H9 (cell line): ENCODE data around the gene FOXJ3. TPM values are rescaled to one million over a fixed set of nuclear protein-coding genes. Genes with fewer than 3 reads are reported as not detected.
A peak's percentile ranks its signal among the peaks of the same experiment; 100 is the strongest.

ENCODE experiments used
- DNase-seq: peaks from one replicate; pipeline ENCODE4 v3.0.0-alpha.2; 2017
- H2AFZ ChIP-seq: one replicate; pipeline ENCODE4 v1.6.1; 2013; ENCODE audit warnings: mild to moderate bottlenecking, low read length, control low read depth, moderate library complexity
- H2AK5ac ChIP-seq: 2 replicates; pipeline ENCODE4 v1.6.1; 2013; ENCODE audit warnings: low read length, control low read depth, mixed read lengths; ENCODE audit not compliant: insufficient read length
- H2BK120ac ChIP-seq: one replicate; pipeline ENCODE4 v1.6.1; 2013; ENCODE audit warnings: low read depth, mild to moderate bottlenecking, low read length, control low read depth, inconsistent platforms; ENCODE audit not compliant: poor library complexity, severe bottlenecking
- H2BK12ac ChIP-seq: 2 replicates; pipeline ENCODE4 v1.6.1; 2013; ENCODE audit warnings: low read length, control low read depth, mixed read lengths, low read depth; ENCODE audit not compliant: insufficient read length
- H2BK15ac ChIP-seq: 2 replicates; pipeline ENCODE4 v1.6.1; 2013; ENCODE audit warnings: low read depth, low read length, control low read depth
- H2BK20ac ChIP-seq: one replicate; pipeline ENCODE4 v1.6.1; 2013; ENCODE audit warnings: low read depth, mild to moderate bottlenecking, low read length, control low read depth, inconsistent platforms; ENCODE audit not compliant: poor library complexity, severe bottlenecking
- H2BK5ac ChIP-seq: 2 replicates; pipeline ENCODE4 v1.6.1; 2013; ENCODE audit warnings: low read length, control low read depth, mixed read lengths; ENCODE audit not compliant: insufficient read length
- H3K14ac ChIP-seq: 2 replicates; pipeline ENCODE4 v1.6.1; 2013; ENCODE audit warnings: low read length, control low read depth; ENCODE audit not compliant: insufficient read depth
- H3K18ac ChIP-seq: 2 replicates; pipeline ENCODE4 v1.6.1; 2013; ENCODE audit warnings: low read depth, mild to moderate bottlenecking, mixed read lengths, low read length, control low read depth; ENCODE audit not compliant: insufficient read length
- H3K23ac ChIP-seq: 2 replicates; pipeline ENCODE4 v1.6.1; 2013; ENCODE audit warnings: low read length, control low read depth, mixed read lengths, low read depth; ENCODE audit not compliant: insufficient read length
- H3K23me2 ChIP-seq: 2 replicates; pipeline ENCODE4 v1.6.1; 2013; ENCODE audit warnings: low read depth, mild to moderate bottlenecking, mixed read lengths, low read length, control low read depth; ENCODE audit not compliant: insufficient read length, poor library complexity, severe bottlenecking
- H3K27ac ChIP-seq: 2 replicates; pipeline ENCODE4 v1.5.1; 2013; ENCODE audit warnings: low read length, control low read depth, mixed read lengths, low read depth; ENCODE audit not compliant: insufficient read length
- H3K27me3 ChIP-seq: 2 replicates; pipeline ENCODE4 v1.6.1; 2013; ENCODE audit warnings: low read length, control low read depth, inconsistent platforms; ENCODE audit not compliant: insufficient read depth
- H3K4ac ChIP-seq: 2 replicates; pipeline ENCODE4 v1.6.1; 2013; ENCODE audit warnings: low read depth, mild to moderate bottlenecking, control low read depth, inconsistent platforms, low read length, moderate library complexity
- H3K4me1 ChIP-seq: 2 replicates; pipeline ENCODE4 v1.6.1; 2013; ENCODE audit warnings: low read length, control low read depth, inconsistent platforms; ENCODE audit not compliant: insufficient read depth
- H3K4me2 ChIP-seq: 2 replicates; pipeline ENCODE4 v1.6.1; 2013; ENCODE audit warnings: low read length, control low read depth, mixed read lengths; ENCODE audit not compliant: insufficient read length, insufficient read depth
- H3K56ac ChIP-seq: 2 replicates; pipeline ENCODE4 v1.6.1; 2013; ENCODE audit warnings: low read depth, mild to moderate bottlenecking, mixed read lengths, low read length, control low read depth; ENCODE audit not compliant: insufficient read length
- H3K79me1 ChIP-seq: 2 replicates; pipeline ENCODE4 v1.6.1; 2013; ENCODE audit warnings: low read depth, mild to moderate bottlenecking, moderate library complexity, low read length, control low read depth, inconsistent platforms; ENCODE audit not compliant: insufficient read depth, poor library complexity, severe bottlenecking
- H3K79me2 ChIP-seq: 2 replicates; pipeline ENCODE4 v1.6.1; 2013; ENCODE audit warnings: low read length, control low read depth, inconsistent platforms; ENCODE audit not compliant: insufficient read depth
- H3K9ac ChIP-seq: 2 replicates; pipeline ENCODE4 v1.6.1; 2013; ENCODE audit warnings: low read length, control low read depth, mixed read lengths; ENCODE audit not compliant: insufficient read length; ENCODE audit errors: extremely low read depth
- H3K9me3 ChIP-seq: one replicate; pipeline ENCODE4 v1.6.1; 2013; ENCODE audit warnings: low read depth, low read length, inconsistent platforms; ENCODE audit not compliant: control insufficient read depth
- H3T11ph ChIP-seq: one replicate; pipeline ENCODE4 v1.6.1; 2013; ENCODE audit warnings: mild to moderate bottlenecking, low read length, control low read depth, inconsistent platforms
- H4K20me1 ChIP-seq: one replicate; pipeline ENCODE4 v1.6.1; 2013; ENCODE audit not compliant: control insufficient read depth, insufficient read length, insufficient read depth
- H4K5ac ChIP-seq: 2 replicates; pipeline ENCODE4 v1.6.1; 2013; ENCODE audit warnings: low read depth, mild to moderate bottlenecking, mixed read lengths, low read length, control low read depth; ENCODE audit not compliant: insufficient read length
- H4K8ac ChIP-seq: replicated peaks from 2 replicates; pipeline ENCODE4 v1.6.1; 2013; ENCODE audit warnings: low read length, control low read depth, mixed read lengths, low read depth; ENCODE audit not compliant: insufficient read length
- H4K91ac ChIP-seq: 2 replicates; pipeline ENCODE4 v1.6.1; 2013; ENCODE audit warnings: low read depth, mild to moderate bottlenecking, moderate library complexity, mixed read lengths, low read length, control low read depth; ENCODE audit not compliant: insufficient read length
- H3K27ac Mint-ChIP-seq, 3 experiments: 2 replicates in 2 of 3; 3 replicates in 1 of 3; pipeline ENCODE4 v1.8.0; 2020 to 2021; ENCODE audit warnings: mixed read lengths in 3 of 3, mild to moderate bottlenecking in 1 of 3, moderate library complexity in 1 of 3
- H3K27me3 Mint-ChIP-seq: 2 replicates; pipeline ENCODE4 v1.8.0; 2021; ENCODE audit warnings: low read depth, mild to moderate bottlenecking, moderate library complexity, mixed read lengths
- H3K36me3 Mint-ChIP-seq, 3 experiments: 2 replicates in 2 of 3; 3 replicates in 1 of 3; pipeline ENCODE4 v1.8.0; 2020 to 2021; ENCODE audit warnings: low read depth in 3 of 3, mixed read lengths in 3 of 3; ENCODE audit not compliant: insufficient read depth in 1 of 3
- H3K4me1 Mint-ChIP-seq, 2 experiments: 2 replicates each; pipeline ENCODE4 v1.8.0; 2020; ENCODE audit warnings: mixed read lengths in 2 of 2
- H3K4me3 Mint-ChIP-seq, 2 experiments: 2 replicates in 1 of 2; 3 replicates in 1 of 2; pipeline ENCODE4 v1.8.0; 2020 to 2021; ENCODE audit warnings: mild to moderate bottlenecking in 2 of 2, mixed read lengths in 2 of 2, moderate library complexity in 1 of 2
- H3K9me3 Mint-ChIP-seq, 2 experiments: 2 replicates in 1 of 2; 3 replicates in 1 of 2; pipeline ENCODE4 v1.8.0; 2020; ENCODE audit warnings: mild to moderate bottlenecking in 2 of 2, mixed read lengths in 2 of 2, moderate library complexity in 1 of 2
- CTCF ChIP-seq: fragments of 200-600 bp; sonication (generic); conservative IDR thresholded peaks from 3 replicates; pipeline ENCODE4 v1.8.0; 2021; ENCODE audit warnings: antibody characterized with exemption, mild to moderate bottlenecking
- WGBS: extraction: QIAGEN DNeasy Blood & Tissue Kit; methylation state at CpG from one replicate; pipeline ENCODE4 v1.1.7; 2013; ENCODE audit warnings: missing lambda C conversion rate, low lambda C conversion rate, mixed read lengths; ENCODE audit not compliant: insufficient read length; ENCODE audit errors: extremely low coverage; 5-methylcytosine and 5-hydroxymethylcytosine counted together
- total RNA-seq: library from RNA; stranded (reverse); gene quantifications from 2 replicates; pipeline ENCODE4 v1.2.1, GENCODE V29; 2021

Gene FOXJ3
- total RNA-seq, 1 experiment from 2014 or later: 49.9 TPM

DNA sequence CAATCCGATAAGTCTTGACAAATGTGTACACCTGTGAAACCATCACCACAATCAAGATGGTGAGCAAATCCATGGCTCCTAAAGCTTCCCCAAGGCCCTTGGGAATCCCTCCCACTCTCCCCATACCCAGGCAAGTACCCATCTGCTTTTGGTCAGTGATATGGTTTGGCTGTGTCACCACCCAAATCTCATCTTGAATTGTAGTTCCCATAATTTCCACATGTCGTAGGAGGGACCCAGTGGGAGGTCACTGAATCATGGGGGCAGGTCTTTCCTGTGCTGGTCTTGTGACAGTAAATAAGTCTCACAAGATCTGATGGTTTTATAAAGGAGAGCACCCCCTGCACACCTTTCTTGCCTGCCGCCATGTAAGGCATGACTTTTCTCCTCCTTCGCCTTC lies 196.4 kb downstream of the FOXJ3 start:
- Histone ChIP-seq H4K20me1 (no peaks in the 10 kb centered on the region), H3K9ac (no peak overlapping the region), H3K23ac (no peak overlapping the region), H3K56ac (no peak overlapping the region), H3T11ph (no peak overlapping the region), H4K5ac (no peak overlapping the region), H2BK120ac (no peak overlapping the region), H4K8ac (no peak overlapping the region), H3K79me1 (no peaks in the 10 kb centered on the region), H3K9me3 (no peaks in the 10 kb centered on the region), H3K4me2 (no peak overlapping the region), H2BK5ac (no peak overlapping the region), H2BK12ac (no peak overlapping the region), H4K91ac (no peak overlapping the region), H3K27ac (no peak overlapping the region), H3K4me1 (no peaks in the 10 kb centered on the region), H3K4ac (no peak overlapping the region), H3K27me3 (no peaks in the 10 kb centered on the region), H2AK5ac (no peak overlapping the region), H3K79me2 (no peaks in the 10 kb centered on the region), H2BK20ac (no peak overlapping the region), H3K23me2 (no peaks in the 10 kb centered on the region), H3K14ac (no peak overlapping the region), H3K18ac (no peak overlapping the region), H2AFZ (no peak overlapping the region), H2BK15ac (no peak overlapping the region)
- TF ChIP-seq CTCF: no peak
- DNase-seq: no peak
- H3K27me3 Mint-ChIP-seq: no peaks in the 10 kb centered on the region; the same call in none of the 2 replicates
- peak overlapping the region in 1 of 3 experiments; percentile 53; a peak in 1 of 7 replicates for H3K27ac Mint-ChIP-seq
- H3K4me1 Mint-ChIP-seq: no peaks in the 10 kb centered on the region
- H3K4me3 Mint-ChIP-seq: no peak overlapping the region
- no peaks in the 10 kb centered on the region for H3K9me3 Mint-ChIP-seq
- H3K36me3 Mint-ChIP-seq: no peaks in the 10 kb centered on the region
- WGBS: no CpG with 5 or more reads among the region's 4 CpGs
